HCT116 (cell line): ENCODE data around the gene GABRE. TPM values are rescaled to one million over a fixed set of nuclear protein-coding genes. Genes with fewer than 3 reads are reported as not detected.

Source experiments
- ATAC-seq: fragments of 200-7000 bp; cut with Tn5 transposase; 2 replicates; pipeline ENCODE4 v1.9.1; 2020; ENCODE audit warnings: mild to moderate bottlenecking, moderate library complexity
- BruUV-seq: library from RNA; stranded (reverse); fragments of 400-500 nt; replicated peaks from 2 replicates; lab custom pipeline; 2021; lab: Mats Ljungman, UMichigan
- CTCF ChIA-PET: fragments of 300-600 bp; sonication (Branson Sonifier 250); formaldehyde crosslinking; loops from one replicate; lab custom pipeline; 2021; ENCODE audit warnings: antibody characterized with exemption; lab: Charles Lee
- POLR2A ChIA-PET: fragments of 300-600, 350-600 bp; sonication (Branson Sonifier 250); formaldehyde crosslinking; loops from one replicate; lab custom pipeline; 2021; ENCODE audit warnings: antibody characterized with exemption; lab: Charles Lee
- RAD21 ChIA-PET, 2 experiments: fragments of 300-600 bp; sonication (Branson Sonifier 250); formaldehyde crosslinking; loops; one replicate each; lab custom pipeline; 2023; ENCODE audit warnings: low total read pairs in 2 of 2; ENCODE audit not compliant: uncharacterized antibody in 2 of 2, unreplicated experiment in 2 of 2, low non-redundant PET in 1 of 2; lab: Charles Lee
- DNase-seq: peaks from one replicate; pipeline ENCODE4 v3.0.0-alpha.2; 2010; ENCODE audit warnings: low read depth, low spot score
- H2AFZ ChIP-seq: fragments of 200-600 bp; shearing (Covaris generic), sonication (generic); 2 replicates; pipeline ENCODE4 v1.6.1; 2017; ENCODE audit warnings: low read depth, mixed run types, mixed read lengths, antibody characterized with exemption, low read length; ENCODE audit not compliant: poor library complexity, severe bottlenecking
- H3K27ac ChIP-seq: 2 replicates; pipeline ENCODE4 v1.5.1; 2012; ENCODE audit warnings: low read depth, low read length
- H3K27me3 ChIP-seq: fragments of 200-600 bp; sonication (generic); 2 replicates; pipeline ENCODE4 v1.6.1; 2016; ENCODE audit warnings: mixed run types, low read length, mixed read lengths; ENCODE audit not compliant: insufficient read depth
- H3K36me3 ChIP-seq, 2 experiments: fragments of 200-500 bp in 1 of 2; fragments of 200-600 bp in 1 of 2; sonication (Bioruptor generic) in 1 of 2; sonication (generic) in 1 of 2; 2 replicates each; pipeline versions ENCODE4 v1.5.1 to v1.6.1; 2014 to 2016; ENCODE audit warnings: low read length in 2 of 2, inconsistent platforms in 1 of 2, mixed read lengths in 1 of 2, mixed run types in 1 of 2; ENCODE audit not compliant: insufficient read depth in 2 of 2, control insufficient read depth in 1 of 2
- H3K4me1 ChIP-seq, 2 experiments: fragments of 200-600 bp in 1 of 2; sonication (generic) in 1 of 2; 2 replicates each; pipeline versions ENCODE4 v1.5.1 to v1.6.1; 2012 to 2017; ENCODE audit warnings: low read length in 2 of 2, inconsistent platforms in 1 of 2, mild to moderate bottlenecking in 1 of 2, mixed read lengths in 1 of 2, mixed run types in 1 of 2, moderate library complexity in 1 of 2; ENCODE audit not compliant: insufficient read depth in 2 of 2, control insufficient read depth in 1 of 2
- H3K4me2 ChIP-seq: fragments of 200-600 bp; sonication (generic); 2 replicates; pipeline ENCODE4 v1.6.1; 2017; ENCODE audit warnings: mixed run types, low read length, mixed read lengths
- H3K4me3 ChIP-seq, 2 experiments: fragments of 200-600 bp in 1 of 2; sonication (generic) in 1 of 2; replicated peaks in 1 of 2; 2 replicates each; pipeline ENCODE4 v1.5.1; 2011 to 2016; ENCODE audit warnings: low read length in 2 of 2, control low read depth in 1 of 2, low read depth in 1 of 2, mild to moderate bottlenecking in 1 of 2, mixed read lengths in 1 of 2, mixed run types in 1 of 2
- H3K79me2 ChIP-seq: fragments of 200-600 bp; sonication (generic); 2 replicates; pipeline ENCODE4 v1.6.1; 2017; ENCODE audit warnings: mild to moderate bottlenecking, mixed run types, low read length, moderate library complexity, mixed read lengths; ENCODE audit not compliant: insufficient read depth
- H3K9ac ChIP-seq: fragments of 200-600 bp; sonication (generic); 2 replicates; pipeline ENCODE4 v1.6.1; 2016; ENCODE audit warnings: low read length, mixed read lengths
- H3K9me2 ChIP-seq: fragments of 200-600 bp; sonication (generic), shearing (Covaris generic); 2 replicates; pipeline ENCODE4 v1.6.1; 2017; ENCODE audit warnings: mixed run types, mild to moderate bottlenecking, moderate library complexity; ENCODE audit not compliant: insufficient read depth
- H3K9me3 ChIP-seq, 2 experiments: fragments of 200-500 bp in 1 of 2; fragments of 200-600 bp in 1 of 2; sonication (Bioruptor generic) in 1 of 2; sonication (generic) in 1 of 2; 2 replicates each; pipeline ENCODE4 v1.6.1; 2014 to 2017; ENCODE audit warnings: low read length in 2 of 2, mixed read lengths in 2 of 2, inconsistent platforms in 1 of 2, low read depth in 1 of 2, mild to moderate bottlenecking in 1 of 2, mixed run types in 1 of 2, moderate library complexity in 1 of 2; ENCODE audit not compliant: control insufficient read depth in 1 of 2, insufficient read depth in 1 of 2
- H4K20me1 ChIP-seq: fragments of 200-600 bp; sonication (generic), shearing (Covaris generic); 2 replicates; pipeline ENCODE4 v1.6.1; 2017; ENCODE audit warnings: mixed run types, mild to moderate bottlenecking, moderate library complexity; ENCODE audit not compliant: insufficient read depth
- CBX3 ChIP-seq: IDR thresholded peaks from 2 replicates; pipeline ENCODE4 v1.6.1; 2012; ENCODE audit warnings: low read depth
- CEBPB ChIP-seq: IDR thresholded peaks from 2 replicates; pipeline ENCODE4 v1.6.1; 2012; ENCODE audit warnings: low read depth
- EGR1 ChIP-seq: IDR thresholded peaks from 2 replicates; pipeline ENCODE4 v1.6.1; 2012; ENCODE audit warnings: low read depth
- EZH2 ChIP-seq: fragments of 200-600 bp; sonication (generic); IDR thresholded peaks from 2 replicates; pipeline ENCODE4 v1.6.1; 2017; ENCODE audit warnings: antibody characterized with exemption, mixed run types
- EZH2phosphoT487 ChIP-seq: fragments of 200-600 bp; IDR thresholded peaks from 2 replicates; pipeline ENCODE4 v1.6.1; 2018; ENCODE audit warnings: antibody characterized with exemption, borderline replicate concordance
- FOSL1 ChIP-seq: IDR thresholded peaks from 2 replicates; pipeline ENCODE4 v1.6.1; 2012; ENCODE audit warnings: low read depth
- JUND ChIP-seq: IDR thresholded peaks from 2 replicates; pipeline ENCODE4 v1.6.1; 2012
- POLR2A ChIP-seq: IDR thresholded peaks from 2 replicates; pipeline ENCODE4 v1.7.0; 2011; ENCODE audit warnings: borderline replicate concordance; ENCODE audit not compliant: insufficient read depth, insufficient read length; ENCODE audit errors: extremely low read depth
- POLR2AphosphoS5 ChIP-seq: IDR thresholded peaks from 2 replicates; pipeline ENCODE4 v1.6.1; 2011; ENCODE audit warnings: mild to moderate bottlenecking, low read depth, low read length, moderate library complexity
- RAD21 ChIP-seq: IDR thresholded peaks from 2 replicates; pipeline ENCODE4 v1.6.1; 2012; ENCODE audit warnings: low read depth, mild to moderate bottlenecking
- TCF7L2 ChIP-seq: IDR thresholded peaks from 2 replicates; pipeline ENCODE4 v1.7.0; 2011; ENCODE audit warnings: borderline replicate concordance, inconsistent platforms; ENCODE audit not compliant: insufficient read depth, insufficient read length; ENCODE audit errors: extremely low read depth
- YY1 ChIP-seq: IDR thresholded peaks from 2 replicates; pipeline ENCODE4 v1.6.1; 2011; ENCODE audit warnings: low read length, low read depth, moderate library complexity, mild to moderate bottlenecking; ENCODE audit not compliant: insufficient replicate concordance; ENCODE audit errors: extremely low read depth
- ZFX ChIP-seq: fragments of 450-650 bp; IDR thresholded peaks from 2 replicates; pipeline ENCODE4 v1.6.1; 2017
- ZNF274 ChIP-seq: fragments of 200-500 bp; sonication (Bioruptor generic); IDR thresholded peaks from 2 replicates; pipeline ENCODE4 v1.6.1; 2014; ENCODE audit warnings: mild to moderate bottlenecking, low read depth, low read length, inconsistent platforms
- intact Hi-C: fragments of 100-400 bp; cut with micrococcal nuclease; formaldehyde crosslinking; loops from 2 replicates; pipeline ENCODE4 v1.10.0; 2022
- total RNA-seq: library from RNA; stranded (reverse); gene quantifications from one replicate; pipeline ENCODE4 v1.2.1, GENCODE V29; 2021; ENCODE audit not compliant: unreplicated experiment
- TF ChIP-seq, protein P1 (sequence below): IDR thresholded peaks from 2 replicates; pipeline ENCODE4 v1.6.1; 2011; ENCODE audit warnings: mild to moderate bottlenecking, low read length, moderate library complexity; ENCODE audit not compliant: insufficient replicate concordance; ENCODE audit errors: extremely low read depth
- TF ChIP-seq, protein P2 (sequence below): IDR thresholded peaks from 2 replicates; pipeline ENCODE4 v1.6.1; 2012; ENCODE audit warnings: low read depth
- TF ChIP-seq, protein P3 (sequence below): IDR thresholded peaks from 2 replicates; pipeline ENCODE4 v1.6.1; 2012

The GABRE gene
- total RNA-seq, 1 experiment from 2014 or later = 3.9 TPM

DNA sequence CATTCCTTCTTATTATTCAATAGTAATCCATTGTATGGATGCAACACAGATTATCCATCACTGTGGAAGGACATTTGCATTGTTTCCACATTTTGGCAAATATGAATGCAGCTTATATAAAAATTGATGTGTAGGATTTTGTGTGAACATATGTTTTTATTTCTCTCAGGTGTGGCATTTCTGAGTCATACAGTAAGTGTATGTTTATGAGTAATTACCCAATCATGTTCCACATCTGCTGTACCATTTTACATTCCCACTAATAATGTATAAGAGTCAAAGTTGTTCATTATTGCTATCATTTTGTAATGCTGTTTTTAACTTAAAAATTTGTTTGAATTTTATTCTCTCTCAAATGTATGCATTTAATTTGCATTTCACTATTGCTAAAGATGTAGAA lies 36.3 kb downstream of the GABRE start:
- CTCF ChIA-PET = no interaction called here
- POLR2A ChIA-PET = no interaction called here

More for the DNA sequence above, 36.3 kb downstream of the GABRE start:
- Histone ChIP-seq H4K20me1 (no peaks in the 10 kb centered on the region), H3K79me2 (no peaks in the 10 kb centered on the region), H3K9ac (no peak overlapping the region), H3K27ac (no peak overlapping the region), H3K4me3 (no peak overlapping the region), H3K4me2 (no peak overlapping the region), H3K9me2 (no peaks in the 10 kb centered on the region), H3K27me3 (no peaks in the 10 kb centered on the region), H3K9me3 (no peaks in the 10 kb centered on the region), H3K4me1 (peaks cover 0 to 3% of the 10 kb centered on the region in 2 experiments; a peak in 1 of 4 replicates), H3K36me3 (no peaks in the 10 kb centered on the region), H2AFZ (no peak overlapping the region)
- no peak for DNase-seq
- RAD21 ChIA-PET = no interaction called here
- ATAC-seq = no peak
- BruUV-seq = no TSS peak
- TF ChIP-seq EZH2 (no peak), TCF7L2 (no peak), EGR1 (no peak), POLR2AphosphoS5 (no peak), POLR2A (no peak), CEBPB (no peak), FOSL1 (no peak), YY1 (no peak), ZNF274 (no peak), CBX3 (no peak), ZFX (no peak), JUND (no peak), RAD21 (no peak), EZH2phosphoT487 (no peak)
- TF ChIP-seq, protein P1, sequence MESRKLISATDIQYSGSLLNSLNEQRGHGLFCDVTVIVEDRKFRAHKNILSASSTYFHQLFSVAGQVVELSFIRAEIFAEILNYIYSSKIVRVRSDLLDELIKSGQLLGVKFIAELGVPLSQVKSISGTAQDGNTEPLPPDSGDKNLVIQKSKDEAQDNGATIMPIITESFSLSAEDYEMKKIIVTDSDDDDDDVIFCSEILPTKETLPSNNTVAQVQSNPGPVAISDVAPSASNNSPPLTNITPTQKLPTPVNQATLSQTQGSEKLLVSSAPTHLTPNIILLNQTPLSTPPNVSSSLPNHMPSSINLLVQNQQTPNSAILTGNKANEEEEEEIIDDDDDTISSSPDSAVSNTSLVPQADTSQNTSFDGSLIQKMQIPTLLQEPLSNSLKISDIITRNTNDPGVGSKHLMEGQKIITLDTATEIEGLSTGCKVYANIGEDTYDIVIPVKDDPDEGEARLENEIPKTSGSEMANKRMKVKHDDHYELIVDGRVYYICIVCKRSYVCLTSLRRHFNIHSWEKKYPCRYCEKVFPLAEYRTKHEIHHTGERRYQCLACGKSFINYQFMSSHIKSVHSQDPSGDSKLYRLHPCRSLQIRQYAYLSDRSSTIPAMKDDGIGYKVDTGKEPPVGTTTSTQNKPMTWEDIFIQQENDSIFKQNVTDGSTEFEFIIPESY = no peak
- TF ChIP-seq, protein P2, sequence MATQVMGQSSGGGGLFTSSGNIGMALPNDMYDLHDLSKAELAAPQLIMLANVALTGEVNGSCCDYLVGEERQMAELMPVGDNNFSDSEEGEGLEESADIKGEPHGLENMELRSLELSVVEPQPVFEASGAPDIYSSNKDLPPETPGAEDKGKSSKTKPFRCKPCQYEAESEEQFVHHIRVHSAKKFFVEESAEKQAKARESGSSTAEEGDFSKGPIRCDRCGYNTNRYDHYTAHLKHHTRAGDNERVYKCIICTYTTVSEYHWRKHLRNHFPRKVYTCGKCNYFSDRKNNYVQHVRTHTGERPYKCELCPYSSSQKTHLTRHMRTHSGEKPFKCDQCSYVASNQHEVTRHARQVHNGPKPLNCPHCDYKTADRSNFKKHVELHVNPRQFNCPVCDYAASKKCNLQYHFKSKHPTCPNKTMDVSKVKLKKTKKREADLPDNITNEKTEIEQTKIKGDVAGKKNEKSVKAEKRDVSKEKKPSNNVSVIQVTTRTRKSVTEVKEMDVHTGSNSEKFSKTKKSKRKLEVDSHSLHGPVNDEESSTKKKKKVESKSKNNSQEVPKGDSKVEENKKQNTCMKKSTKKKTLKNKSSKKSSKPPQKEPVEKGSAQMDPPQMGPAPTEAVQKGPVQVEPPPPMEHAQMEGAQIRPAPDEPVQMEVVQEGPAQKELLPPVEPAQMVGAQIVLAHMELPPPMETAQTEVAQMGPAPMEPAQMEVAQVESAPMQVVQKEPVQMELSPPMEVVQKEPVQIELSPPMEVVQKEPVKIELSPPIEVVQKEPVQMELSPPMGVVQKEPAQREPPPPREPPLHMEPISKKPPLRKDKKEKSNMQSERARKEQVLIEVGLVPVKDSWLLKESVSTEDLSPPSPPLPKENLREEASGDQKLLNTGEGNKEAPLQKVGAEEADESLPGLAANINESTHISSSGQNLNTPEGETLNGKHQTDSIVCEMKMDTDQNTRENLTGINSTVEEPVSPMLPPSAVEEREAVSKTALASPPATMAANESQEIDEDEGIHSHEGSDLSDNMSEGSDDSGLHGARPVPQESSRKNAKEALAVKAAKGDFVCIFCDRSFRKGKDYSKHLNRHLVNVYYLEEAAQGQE = no peak
- TF ChIP-seq, protein P3, sequence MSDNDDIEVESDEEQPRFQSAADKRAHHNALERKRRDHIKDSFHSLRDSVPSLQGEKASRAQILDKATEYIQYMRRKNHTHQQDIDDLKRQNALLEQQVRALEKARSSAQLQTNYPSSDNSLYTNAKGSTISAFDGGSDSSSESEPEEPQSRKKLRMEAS = no peak
- intact Hi-C loops = no loop called here
